ENCODE results near the gene INSL3. TPM values are rescaled to one million over a fixed set of nuclear protein-coding genes. Genes with fewer than 3 reads are reported as not detected.

Gene INSL3
- total RNA-seq, 2 donors from 2014 or later = not detected

GRCh38 chr19:17812099-17812498, 9.2 kb downstream of the INSL3 start:
- no peak for TF ChIP-seq CTCF (IDR thresholded peaks at IDR 0.05)
- no peak overlapping the region for H3K9ac ChIP-seq (ENCODE audit: low read depth in 2 of 2, low read length in 2 of 2)
- no peaks in the 10 kb centered on the region for H3K36me3 ChIP-seq
- no peak overlapping the region for H3K4me3 ChIP-seq
- intact Hi-C loops (cut with DNase I) = no loop called here
- no peaks in the 10 kb centered on the region for H3K27me3 ChIP-seq
- no peak for DNase-seq
- no peaks in the 10 kb centered on the region for H3K4me1 ChIP-seq
- H3K9me3 ChIP-seq = no peaks in the 10 kb centered on the region
- H3K27ac ChIP-seq = no peak overlapping the region

- TF ChIP-seq CTCF (IDR thresholded peaks at IDR 0.05) = no peak
- intact Hi-C loops (cut with DNase I) = no loop called here
- H3K9ac ChIP-seq (ENCODE audit: low read depth in 2 of 2, low read length in 2 of 2) = no peak overlapping the region
- H3K4me3 ChIP-seq = no peak overlapping the region
- no peak overlapping the region for H3K27ac ChIP-seq
- no peaks in the 10 kb centered on the region for H3K4me1 ChIP-seq
- H3K36me3 ChIP-seq = no peaks in the 10 kb centered on the region
- no peaks in the 10 kb centered on the region for H3K27me3 ChIP-seq
- H3K9me3 ChIP-seq = no peaks in the 10 kb centered on the region
- no peak for DNase-seq
Measured at GRCh38 chr19:17811681-17812080, 9.6 kb downstream of the INSL3 start.

GRCh38 chr19:17811103-17811502, 10.2 kb downstream of the INSL3 start:
- no peaks in the 10 kb centered on the region for H3K27me3 ChIP-seq
- TF ChIP-seq CTCF (IDR thresholded peaks at IDR 0.05) = no peak
- H3K4me3 ChIP-seq = no peak overlapping the region
- intact Hi-C loops (cut with DNase I) = no loop called here
- no peaks in the 10 kb centered on the region for H3K9me3 ChIP-seq
- no peak overlapping the region for H3K27ac ChIP-seq
- no peak overlapping the region for H3K9ac ChIP-seq (ENCODE audit: low read depth in 2 of 2, low read length in 2 of 2)
- H3K4me1 ChIP-seq = no peaks in the 10 kb centered on the region
- no peaks in the 10 kb centered on the region for H3K36me3 ChIP-seq
- DNase-seq = no peak

- H3K9ac ChIP-seq (ENCODE audit: low read depth in 2 of 2, low read length in 2 of 2) = no peak overlapping the region
- no peak overlapping the region for H3K4me3 ChIP-seq
- H3K9me3 ChIP-seq = no peaks in the 10 kb centered on the region
- no peaks in the 10 kb centered on the region for H3K4me1 ChIP-seq
- H3K36me3 ChIP-seq = no peaks in the 10 kb centered on the region
- H3K27ac ChIP-seq = no peak overlapping the region
- no peak for TF ChIP-seq CTCF (IDR thresholded peaks at IDR 0.05)
- DNase-seq = no peak
- intact Hi-C loops (cut with DNase I) = no loop called here
- no peaks in the 10 kb centered on the region for H3K27me3 ChIP-seq
Measured at GRCh38 chr19:17807731-17808316, 13.5 kb downstream of the INSL3 start.

- Histone ChIP-seq H3K27ac (no peak overlapping the region), H3K4me1 (no peaks in the 10 kb centered on the region), H3K4me3 (no peak overlapping the region), H3K9ac (ENCODE audit: low read depth in 2 of 2, low read length in 2 of 2) (no peak overlapping the region), H3K27me3 (no peaks in the 10 kb centered on the region), H3K36me3 (no peaks in the 10 kb centered on the region), H3K9me3 (no peaks in the 10 kb centered on the region)
- no peak for TF ChIP-seq CTCF (IDR thresholded peaks at IDR 0.05)
- intact Hi-C loops (cut with DNase I) = no loop called here
- DNase-seq = no peak
Measured at GRCh38 chr19:17806945-17807344, 14.4 kb downstream of the INSL3 start.
